Hematopoietic multipotent progenitor cell treated with erythropoietin and hydrocortisone succinate and interleukin-3 and kit ligand, for 8 days (in vitro differentiated cells): ENCODE data around the gene PLA2G2C.
"Not testable (repeated sequence)": the region's sequence is repeated elsewhere in the genome, so short reads cannot be mapped to it uniquely, and the experiment has no call there.

Source experiments
- DNase-seq: peaks from one replicate; pipeline ENCODE4 v3.0.0-alpha.2; 2015

PLA2G2C gene

GRCh38 chr1:20185834-20186782 is at the start of gene PLA2G2C, which contains the start of gene UBXN10:
Gene PLA2G2C, minus strand, starts transcription at chr1:20186518. Its CDS starts 9,155 bp downstream, at chr1:20177363.
Gene UBXN10, plus strand, starts transcription at chr1:20186096. Its CDS starts 4,466 bp downstream, at chr1:20190562.
- peak; percentile 83 for DNase-seq

GRCh38 chr1:20234788-20235535 is 48.6 kb upstream of the PLA2G2C start:
- DNase-seq, result no peak

GRCh38 chr1:20233866-20234265 is 47.5 kb upstream of the PLA2G2C start:
- no peak for DNase-seq

- peak; percentile 38 for DNase-seq
Measured at GRCh38 chr1:20233394-20233793, 47.1 kb upstream of the PLA2G2C start.

GRCh38 chr1:20232564-20232963 is 46.2 kb upstream of the PLA2G2C start:
- not testable (repeated sequence) for DNase-seq

GRCh38 chr1:20229171-20229570 is 42.9 kb upstream of the PLA2G2C start:
- no peak for DNase-seq

GRCh38 chr1:20228314-20228825 is 42.1 kb upstream of the PLA2G2C start:
- no peak for DNase-seq

GRCh38 chr1:20227704-20228103 is 41.4 kb upstream of the PLA2G2C start:
- DNase-seq, result no peak

- no peak for DNase-seq
Measured at GRCh38 chr1:20224546-20224945, 38.2 kb upstream of the PLA2G2C start.

- no peak for DNase-seq
Measured at GRCh38 chr1:20223551-20224419, 37.5 kb upstream of the PLA2G2C start.

GRCh38 chr1:20223106-20223505 is 36.8 kb upstream of the PLA2G2C start:
- DNase-seq, result no peak

GRCh38 chr1:20220036-20220435 is 33.7 kb upstream of the PLA2G2C start:
- DNase-seq, result no peak

GRCh38 chr1:20219053-20219452 is 32.7 kb upstream of the PLA2G2C start:
- not testable (repeated sequence) for DNase-seq

- DNase-seq, result peak; percentile 61
Measured at GRCh38 chr1:20216574-20216973, 30.3 kb upstream of the PLA2G2C start.

- DNase-seq, result no peak
Measured at GRCh38 chr1:20215716-20216115, 29.4 kb upstream of the PLA2G2C start.

- DNase-seq, result peak; percentile 75
Measured at GRCh38 chr1:20212685-20213331, 26.5 kb upstream of the PLA2G2C start.

GRCh38 chr1:20212085-20212684 is 25.9 kb upstream of the PLA2G2C start:
- DNase-seq, result no peak

GRCh38 chr1:20211511-20211931 is 25.2 kb upstream of the PLA2G2C start:
- no peak for DNase-seq

GRCh38 chr1:20210736-20211460 is 24.6 kb upstream of the PLA2G2C start:
- no peak for DNase-seq

- DNase-seq, result no peak
Measured at GRCh38 chr1:20209471-20209870, 23.2 kb upstream of the PLA2G2C start.

- no peak for DNase-seq
Measured at GRCh38 chr1:20207546-20207945, 21.2 kb upstream of the PLA2G2C start.
